ENCODE measurements around the gene ANKRD33B.

- TF ChIP-seq POLR2AphosphoS5 (IDR thresholded peaks at IDR 0.05) (no peak), POLR2A (IDR thresholded peaks at IDR 0.05) (no peak), CTCF (IDR thresholded peaks at IDR 0.05) (no peak)
Measured at GRCh38 chr5:10563110-10563944, 543 bp upstream of the ANKRD33B start.

Data from suprapubic skin (tissue), 4 donors.